Esophagus squamous epithelium (tissue), 4 donors: ENCODE data around the gene PLXDC2.

Source experiments
- POLR2A ChIP-seq, 4 donors: fragments of 450-650 bp; IDR thresholded peaks; one replicate each; pipeline ENCODE4 v1.6.1; 2017; ENCODE audit warnings: antibody characterized with exemption in 4 of 4, mild to moderate bottlenecking in 4 of 4, moderate library complexity in 3 of 4
- TF ChIP-seq, protein P1 (sequence below), 6 experiments: fragments of 450-650 bp in 4 of 6; fragments of 200-600 bp in 2 of 6; sonication (generic) in 2 of 6; IDR thresholded peaks; one replicate each; pipeline ENCODE4 v1.5.1; 2016 to 2019; ENCODE audit warnings: antibody characterized with exemption in 6 of 6, mild to moderate bottlenecking in 4 of 6, moderate library complexity in 4 of 6

- TF ChIP-seq, protein P1, sequence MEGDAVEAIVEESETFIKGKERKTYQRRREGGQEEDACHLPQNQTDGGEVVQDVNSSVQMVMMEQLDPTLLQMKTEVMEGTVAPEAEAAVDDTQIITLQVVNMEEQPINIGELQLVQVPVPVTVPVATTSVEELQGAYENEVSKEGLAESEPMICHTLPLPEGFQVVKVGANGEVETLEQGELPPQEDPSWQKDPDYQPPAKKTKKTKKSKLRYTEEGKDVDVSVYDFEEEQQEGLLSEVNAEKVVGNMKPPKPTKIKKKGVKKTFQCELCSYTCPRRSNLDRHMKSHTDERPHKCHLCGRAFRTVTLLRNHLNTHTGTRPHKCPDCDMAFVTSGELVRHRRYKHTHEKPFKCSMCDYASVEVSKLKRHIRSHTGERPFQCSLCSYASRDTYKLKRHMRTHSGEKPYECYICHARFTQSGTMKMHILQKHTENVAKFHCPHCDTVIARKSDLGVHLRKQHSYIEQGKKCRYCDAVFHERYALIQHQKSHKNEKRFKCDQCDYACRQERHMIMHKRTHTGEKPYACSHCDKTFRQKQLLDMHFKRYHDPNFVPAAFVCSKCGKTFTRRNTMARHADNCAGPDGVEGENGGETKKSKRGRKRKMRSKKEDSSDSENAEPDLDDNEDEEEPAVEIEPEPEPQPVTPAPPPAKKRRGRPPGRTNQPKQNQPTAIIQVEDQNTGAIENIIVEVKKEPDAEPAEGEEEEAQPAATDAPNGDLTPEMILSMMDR (IDR thresholded peaks at IDR 0.05): no peak
- TF ChIP-seq POLR2A (IDR thresholded peaks at IDR 0.05): no peak
Measured at GRCh38 chr10:20276127-20276979, 460.1 kb downstream of the PLXDC2 start.
